HCT116 (cell line): ENCODE measurements around the gene TRDMT1.

Experiments used
- CTCF ChIP-seq, 3 experiments: fragments of 200-600 bp in 1 of 3; sonication (generic) in 1 of 3; IDR thresholded peaks in 2 of 3; conservative IDR thresholded peaks in 1 of 3; 2 replicates each; pipeline ENCODE4 v1.5.1; 2012 to 2017; ENCODE audit warnings: low read depth in 2 of 3, low read length in 2 of 3, antibody characterized with exemption in 1 of 3, borderline replicate concordance in 1 of 3, control low read depth in 1 of 3, mild to moderate bottlenecking in 1 of 3, mixed read lengths in 1 of 3, mixed run types in 1 of 3, moderate library complexity in 1 of 3; ENCODE audit not compliant: insufficient read depth in 1 of 3
- RAD21 ChIP-seq: IDR thresholded peaks from 2 replicates; pipeline ENCODE4 v1.6.1; 2012; ENCODE audit warnings: low read depth, mild to moderate bottlenecking
- SP1 ChIP-seq: IDR thresholded peaks from 2 replicates; pipeline ENCODE4 v1.6.1; 2012; ENCODE audit warnings: low read depth

- TF ChIP-seq CTCF (IDR thresholded peaks at IDR 0.05 in 2 of 3, conservative IDR thresholded peaks at IDR 0.05 in 1 of 3; ENCODE audit: borderline replicate concordance in 1 of 3, insufficient read depth in 1 of 3, low read depth in 2 of 3, low read length in 2 of 3) (no peak), RAD21 (no peak), SP1 (no peak)
Measured at GRCh38 chr10:17233286-17233991, 32.0 kb upstream of the TRDMT1 start.
